Keratinocyte (primary cell): ENCODE data around the gene RAD23B.

Experiments used
- EZH2 ChIP-seq: IDR thresholded peaks from one replicate; pipeline ENCODE4 v1.6.1; 2012; ENCODE audit warnings: inconsistent platforms, mild to moderate bottlenecking, low read length, moderate library complexity
- TF ChIP-seq, protein P1 (sequence below), 3 experiments: IDR thresholded peaks in 1 of 3; conservative IDR thresholded peaks in 1 of 3; optimal IDR thresholded peaks in 1 of 3; 2 replicates in 2 of 3; 3 replicates in 1 of 3; pipeline versions ENCODE3 to v1.5.1; 2011; ENCODE audit warnings: low read length in 3 of 3, mild to moderate bottlenecking in 3 of 3, moderate library complexity in 2 of 3, control low read depth in 1 of 3, inconsistent platforms in 1 of 3; ENCODE audit not compliant: insufficient read depth in 2 of 3; ENCODE audit errors: extremely low read depth in 1 of 3

DNA sequence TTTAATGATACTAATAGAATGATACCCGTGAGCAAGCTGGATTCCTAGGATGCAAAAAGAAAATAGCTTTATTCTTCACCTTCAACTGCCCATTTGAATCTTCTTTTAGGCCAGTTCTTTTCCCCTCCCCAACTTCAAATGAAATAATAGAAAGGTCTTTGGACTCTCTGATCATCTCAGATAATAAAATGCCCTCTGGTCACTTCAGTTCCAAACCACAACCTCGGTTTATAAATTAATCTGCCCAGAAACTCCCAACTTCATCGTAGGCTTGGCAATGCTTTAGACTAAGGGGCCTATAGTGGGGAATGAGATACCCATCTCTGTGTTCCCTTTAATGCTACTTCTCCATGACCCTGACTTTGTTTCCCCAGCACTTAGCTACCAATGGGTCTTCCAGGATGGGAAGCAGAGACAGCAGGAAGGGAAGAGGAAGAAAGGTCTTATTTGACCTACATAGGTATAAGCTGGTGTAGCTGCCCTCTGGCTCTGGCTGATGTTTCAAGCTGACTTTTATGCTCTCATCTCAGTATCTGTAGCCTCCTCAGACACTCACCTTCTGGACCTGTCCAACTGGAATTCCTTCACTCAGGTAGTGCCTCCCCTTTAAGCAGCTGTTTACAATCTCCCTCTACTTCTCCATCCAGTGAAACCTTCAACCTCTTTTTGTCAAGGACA lies 47.2 kb upstream of the RAD23B start:
- TF ChIP-seq, protein P1, sequence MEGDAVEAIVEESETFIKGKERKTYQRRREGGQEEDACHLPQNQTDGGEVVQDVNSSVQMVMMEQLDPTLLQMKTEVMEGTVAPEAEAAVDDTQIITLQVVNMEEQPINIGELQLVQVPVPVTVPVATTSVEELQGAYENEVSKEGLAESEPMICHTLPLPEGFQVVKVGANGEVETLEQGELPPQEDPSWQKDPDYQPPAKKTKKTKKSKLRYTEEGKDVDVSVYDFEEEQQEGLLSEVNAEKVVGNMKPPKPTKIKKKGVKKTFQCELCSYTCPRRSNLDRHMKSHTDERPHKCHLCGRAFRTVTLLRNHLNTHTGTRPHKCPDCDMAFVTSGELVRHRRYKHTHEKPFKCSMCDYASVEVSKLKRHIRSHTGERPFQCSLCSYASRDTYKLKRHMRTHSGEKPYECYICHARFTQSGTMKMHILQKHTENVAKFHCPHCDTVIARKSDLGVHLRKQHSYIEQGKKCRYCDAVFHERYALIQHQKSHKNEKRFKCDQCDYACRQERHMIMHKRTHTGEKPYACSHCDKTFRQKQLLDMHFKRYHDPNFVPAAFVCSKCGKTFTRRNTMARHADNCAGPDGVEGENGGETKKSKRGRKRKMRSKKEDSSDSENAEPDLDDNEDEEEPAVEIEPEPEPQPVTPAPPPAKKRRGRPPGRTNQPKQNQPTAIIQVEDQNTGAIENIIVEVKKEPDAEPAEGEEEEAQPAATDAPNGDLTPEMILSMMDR (optimal IDR thresholded peaks at IDR 0.05 in 1 of 3, IDR thresholded peaks at IDR 0.05 in 1 of 3, conservative IDR thresholded peaks at IDR 0.05 in 1 of 3; ENCODE audit: extremely low read depth in 1 of 3, insufficient read depth in 2 of 3, low read length in 3 of 3): no peak
- no peak for TF ChIP-seq EZH2
